ENCODE data around the gene ATG7.
"Not testable (repeated sequence)": the region's sequence is repeated elsewhere in the genome, so short reads cannot be mapped to it uniquely, and the experiment has no call there.

Gene ATG7

GRCh38 chr3:11591391-11592282 lies 319.4 kb downstream of the ATG7 start:
- H3K4me3 ChIP-seq (ENCODE audit: low read depth, low read length) = no peak overlapping the region
- DNase-seq (ENCODE audit: low read depth) = no peak
- no peak for TF ChIP-seq CTCF (IDR thresholded peaks at IDR 0.05; ENCODE audit: low read depth, low read length, missing control alignments)

GRCh38 chr3:11592445-11593298 lies 320.5 kb downstream of the ATG7 start:
- DNase-seq (ENCODE audit: low read depth) = no peak
- H3K4me3 ChIP-seq (ENCODE audit: low read depth, low read length) = no peak overlapping the region
- TF ChIP-seq CTCF (IDR thresholded peaks at IDR 0.05; ENCODE audit: low read depth, low read length, missing control alignments) = no peak

GRCh38 chr3:11593318-11594034 lies 321.3 kb downstream of the ATG7 start:
- no peak for DNase-seq (ENCODE audit: low read depth)
- no peak overlapping the region for H3K4me3 ChIP-seq (ENCODE audit: low read depth, low read length)
- no peak for TF ChIP-seq CTCF (IDR thresholded peaks at IDR 0.05; ENCODE audit: low read depth, low read length, missing control alignments)

- H3K4me3 ChIP-seq (ENCODE audit: low read depth, low read length); DNase-seq (ENCODE audit: low read depth): not testable (repeated sequence)
Observed at GRCh38 chr3:11595024-11595423, 322.8 kb downstream of the ATG7 start.

GRCh38 chr3:11596387-11596786 lies 324.2 kb downstream of the ATG7 start:
- no peak overlapping the region for H3K4me3 ChIP-seq (ENCODE audit: low read depth, low read length)
- no peak for DNase-seq (ENCODE audit: low read depth)
- TF ChIP-seq CTCF (IDR thresholded peaks at IDR 0.05; ENCODE audit: low read depth, low read length, missing control alignments) = no peak

- no peak overlapping the region for H3K4me3 ChIP-seq (ENCODE audit: low read depth, low read length)
- DNase-seq (ENCODE audit: low read depth) = no peak
- TF ChIP-seq CTCF (IDR thresholded peaks at IDR 0.05; ENCODE audit: low read depth, low read length, missing control alignments) = no peak
Observed at GRCh38 chr3:11600501-11601282, 328.5 kb downstream of the ATG7 start.

Data from GM12864 (cell line).